ENCODE data around the gene SLC2A9. TPM values are rescaled to one million over a fixed set of nuclear protein-coding genes. Genes with fewer than 3 reads are reported as not detected.

Gene SLC2A9
- total and polyA plus RNA-seq, 2 of the 8 experiments (the other 6 are each of a cell fraction or from before 2014, with no cell fraction given): 0.20 to 0.26 TPM

DNA sequence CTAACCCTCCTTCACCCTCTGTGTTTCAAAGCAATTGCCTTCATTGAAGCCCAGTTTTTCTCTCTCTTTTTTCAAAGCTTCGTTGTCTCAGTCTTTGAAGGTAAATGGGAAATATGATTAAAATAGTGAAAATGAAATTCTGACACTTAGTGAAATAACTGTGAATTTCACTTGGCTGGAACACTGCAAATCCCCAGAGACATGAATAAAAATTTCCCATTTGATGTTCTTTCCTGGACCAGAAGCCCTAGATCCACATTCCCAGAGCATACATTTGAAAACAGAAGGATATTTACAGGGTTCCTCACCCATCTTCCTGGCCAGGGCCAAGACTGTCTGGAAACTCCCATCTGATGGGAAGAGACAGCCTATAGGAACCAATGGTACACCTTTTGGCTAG, 45.0 kb downstream of the SLC2A9 start:
- WGBS, 2 experiments (ENCODE audit: extremely low coverage in 1 of 2, insufficient coverage in 1 of 2, insufficient read length in 1 of 2, insufficient replicate concordance in 2 of 2, low coverage in 1 of 2, low lambda C conversion rate in 2 of 2, missing lambda C conversion rate in 1 of 2): 86% methylated on average over 1 of the region's 1 CpG; no CpG with 5 or more reads in 1 of the 2 experiments
- Histone ChIP-seq H3K27me3 (replicated peaks in 1 of 4; ENCODE audit: control insufficient read depth in 3 of 4, extremely low read depth in 1 of 4, insufficient read depth in 3 of 4, low read length in 3 of 4) (peaks cover 3 to 10% (median 7%) of the 10 kb centered on the region in 4 experiments; a peak in 5 of 7 replicates), H3K23me2 (ENCODE audit: low read depth, low read length) (peaks cover 5% of the 10 kb centered on the region; the same call in 1 of the 2 replicates), H4K8ac (ENCODE audit: extremely low read depth, insufficient read depth, low read length) (no peak overlapping the region), H2BK5ac (ENCODE audit: low read depth, low read length) (no peak overlapping the region), H3K23ac (ENCODE audit: insufficient read length) (no peak overlapping the region), H3K4me3 (ENCODE audit: extremely low read depth in 1 of 4, insufficient read depth in 2 of 4, low read depth in 3 of 4, low read length in 4 of 4) (no peak overlapping the region), H2AK5ac (ENCODE audit: low read depth, low read length) (no peak overlapping the region), H3K79me2 (ENCODE audit: control insufficient read depth in 1 of 2, insufficient read depth in 2 of 2, low read length in 2 of 2) (no peaks in the 10 kb centered on the region), H3K56ac (replicated peaks; ENCODE audit: insufficient read length, low read depth, low read length) (no peak overlapping the region), H3K9ac (replicated peaks in 1 of 4; ENCODE audit: extremely low read depth in 1 of 4, low read depth in 3 of 4, low read length in 3 of 4) (no peak overlapping the region), H3K79me1 (ENCODE audit: low read depth, low read length) (no peaks in the 10 kb centered on the region), H3K27ac (ENCODE audit: low read depth, low read length) (no peak overlapping the region), H3K14ac (ENCODE audit: insufficient read length) (no peak overlapping the region), H2BK120ac (replicated peaks; ENCODE audit: low read depth, low read length) (no peak overlapping the region), H3K4me2 (ENCODE audit: insufficient read depth in 1 of 2, low read depth in 2 of 2, low read length in 2 of 2) (no peak overlapping the region), H3K4ac (replicated peaks; ENCODE audit: insufficient read length, low read depth, low read length) (no peak overlapping the region), H3K4me1 (replicated peaks in 1 of 4; ENCODE audit: control insufficient read depth in 3 of 4, insufficient read depth in 4 of 4, low read length in 3 of 4) (peaks cover 3 to 13% (median 10%) of the 10 kb centered on the region in 4 experiments), H4K91ac (replicated peaks; ENCODE audit: insufficient read length, low read length) (no peak overlapping the region), H2BK15ac (ENCODE audit: low read length) (no peak overlapping the region), H3K9me3 (ENCODE audit: insufficient read depth in 2 of 2, low read depth in 1 of 2, low read length in 1 of 2) (no peaks in the 10 kb centered on the region), H2AFZ (ENCODE audit: low read length) (no peak overlapping the region), H3K18ac (ENCODE audit: extremely low read depth, low read length) (no peak overlapping the region), H4K5ac (ENCODE audit: insufficient read length, low read depth, low read length) (no peak overlapping the region), H4K20me1 (replicated peaks in 1 of 2; ENCODE audit: control insufficient read depth in 1 of 2, insufficient read depth in 2 of 2, low read length in 2 of 2) (peaks cover 2 to 4% of the 10 kb centered on the region in 2 experiments), H2BK20ac (ENCODE audit: low read length) (no peak overlapping the region), H2BK12ac (ENCODE audit: low read depth, low read length) (no peak overlapping the region), H3K36me3 (ENCODE audit: control insufficient read depth in 2 of 4, insufficient read depth in 4 of 4, low read length in 3 of 4) (no peaks in the 10 kb centered on the region)
- DNase-seq (ENCODE audit: low read depth in 1 of 2, low spot score in 2 of 2) (no peak), FAIRE-seq (no peak)
- POLR2A ChIA-PET (ENCODE audit: partially characterized antibody): no interaction called here
- CTCF ChIA-PET (ENCODE audit: partially characterized antibody): no interaction called here
- TF ChIP-seq CREB1 (IDR thresholded peaks at IDR 0.05): no peak
- no peak for TF ChIP-seq CEBPB (IDR thresholded peaks at IDR 0.05; ENCODE audit: low read depth, low read length)
